ENCODE results near the gene RAET1L. TPM values are rescaled to one million over a fixed set of nuclear protein-coding genes. Genes with fewer than 3 reads are reported as not detected.
A peak's percentile ranks its signal among the peaks of the same experiment; 100 is the strongest.
"Not testable (repeated sequence)": the region's sequence is repeated elsewhere in the genome, so short reads cannot be mapped to it uniquely, and the experiment has no call there.

RAET1L gene
- total RNA-seq, 1 donor from 2014 or later: not detected

- Histone ChIP-seq H3K27me3 (no peaks in the 10 kb centered on the region), H3K4me3 (peak overlapping the region; percentile 63 to 88), H3K4me1 (peaks cover 0 to 5% of the 10 kb centered on the region in 2 donors), H3K36me3 (no peaks in the 10 kb centered on the region), H3K9me3 (no peaks in the 10 kb centered on the region), H3K27ac (peak overlapping the region in 1 of 2 donors; percentile 80)
- TF ChIP-seq CTCF (IDR thresholded peaks at IDR 0.05): no peak
- intact Hi-C loops (cut with DNase I): loop anchor here (5.0 kb wide), 3 partner anchors 62 to 333 kb away; partner anchors contain the start of gene ULBP2
- DNase-seq (ENCODE audit: low spot score in 2 of 2): no peak
Observed at GRCh38 chr6:150069706-150070105, 44.4 kb upstream of the RAET1L start.

DNA sequence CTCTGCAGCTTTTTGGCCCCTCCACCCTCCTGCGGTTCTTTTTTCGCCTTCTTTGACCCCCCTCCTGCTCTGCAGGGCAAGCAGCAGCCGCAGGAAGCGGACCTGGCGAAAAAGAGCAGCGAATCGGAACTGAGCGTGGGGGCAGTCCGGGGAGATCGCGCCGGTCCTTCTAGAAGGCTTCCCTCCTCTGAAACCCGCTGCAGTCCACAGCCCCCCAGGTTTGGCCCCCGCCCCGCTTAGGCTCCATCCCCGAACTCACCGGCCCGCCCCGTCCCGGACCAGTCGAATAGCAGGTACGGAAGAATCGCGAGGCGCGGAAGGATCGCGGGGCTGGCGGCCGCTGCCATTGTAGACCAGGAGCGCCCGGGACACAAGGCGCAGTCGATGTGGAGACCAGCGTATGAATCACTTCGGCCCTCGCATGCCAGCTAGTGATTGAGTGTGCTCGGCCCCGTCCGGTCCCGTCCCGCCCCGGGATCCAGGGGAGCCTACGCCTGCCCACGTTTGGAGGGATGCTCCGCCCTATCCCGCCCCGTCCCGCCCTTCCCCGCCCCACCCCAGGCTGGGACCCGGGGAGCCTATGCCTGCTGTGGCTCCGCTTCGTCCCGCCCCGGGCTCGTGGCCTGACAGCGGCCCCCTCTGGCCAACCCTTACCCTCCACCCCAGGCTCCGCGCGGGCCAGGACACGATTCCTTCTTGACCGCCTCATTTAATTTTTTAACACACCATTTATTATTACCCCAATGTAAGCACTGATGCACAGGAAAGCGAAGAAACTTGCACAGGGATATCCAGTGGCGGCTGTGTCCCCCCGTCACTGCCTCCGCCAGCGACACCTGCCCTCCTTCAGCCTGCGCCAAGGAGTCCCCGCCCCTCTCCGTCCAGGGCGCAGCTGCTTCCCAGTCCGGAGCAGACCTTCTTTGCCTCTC lies 43.7 kb upstream of the RAET1L start, which contains the start of gene ULBP3:
TSS of gene ULBP3 (minus strand) at position 402 of the 929 bp plus-strand sequence. CDS start at position 347, 55 bp downstream.
- peak; percentile 70 to 95 for DNase-seq (ENCODE audit: low spot score in 2 of 2)
- H3K27ac ChIP-seq: peak within 1 kb of the TSS; percentile 76 to 80
- no peaks in the 10 kb centered on the region for H3K9me3 ChIP-seq
- no peaks in the 10 kb centered on the region for H3K27me3 ChIP-seq
- no peaks in the 10 kb centered on the region for H3K36me3 ChIP-seq
- intact Hi-C loops (cut with DNase I): loop anchor here (5.0 kb wide), 3 partner anchors 62 to 333 kb away; partner anchors contain the start of gene ULBP2
- peak in 2 of 3 experiments; percentile 69 to 72 for TF ChIP-seq CTCF (IDR thresholded peaks at IDR 0.05)
- peaks cover 0 to 5% of the 10 kb centered on the region in 2 donors for H3K4me1 ChIP-seq
- peak within 1 kb of the TSS; percentile 63 to 88 for H3K4me3 ChIP-seq

DNA sequence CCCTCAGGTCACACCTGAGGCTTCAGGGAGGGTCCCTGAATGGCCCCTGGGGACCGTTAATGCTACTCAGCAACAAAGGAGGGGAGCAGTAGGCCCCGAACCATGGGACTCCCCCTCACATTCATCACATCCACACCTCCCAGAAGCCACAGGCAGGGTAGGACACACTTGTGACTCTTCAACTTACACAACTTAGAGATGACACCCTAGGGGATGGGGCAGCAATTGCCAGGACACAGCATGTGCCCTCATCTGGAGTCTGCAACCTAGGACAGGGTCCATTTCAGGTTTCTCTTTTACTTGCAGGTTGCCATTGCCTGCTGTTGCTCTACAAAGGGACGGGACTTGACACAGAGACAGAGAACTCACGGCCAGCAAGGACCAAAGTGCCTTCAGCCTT lies 42.8 kb upstream of the RAET1L start:
- no peaks in the 10 kb centered on the region for H3K9me3 ChIP-seq
- TF ChIP-seq CTCF (IDR thresholded peaks at IDR 0.05): no peak
- no peak overlapping the region for H3K27ac ChIP-seq
- peaks cover 0 to 5% of the 10 kb centered on the region in 2 donors for H3K4me1 ChIP-seq
- no peak for DNase-seq (ENCODE audit: low spot score in 2 of 2)
- intact Hi-C loops (cut with DNase I): loop anchor here (5.0 kb wide), 3 partner anchors 61 to 334 kb away; partner anchors contain the start of gene ULBP2
- no peaks in the 10 kb centered on the region for H3K27me3 ChIP-seq
- peak overlapping the region; percentile 63 to 88 for H3K4me3 ChIP-seq
- no peaks in the 10 kb centered on the region for H3K36me3 ChIP-seq

GRCh38 chr6:150065083-150065482 lies 39.8 kb upstream of the RAET1L start:
- Histone ChIP-seq H3K36me3 (peaks cover 0 to 4% of the 10 kb centered on the region in 2 donors), H3K27me3 (no peaks in the 10 kb centered on the region), H3K27ac (no peak overlapping the region), H3K4me1 (peaks cover 0 to 5% of the 10 kb centered on the region in 2 donors), H3K4me3 (no peak overlapping the region), H3K9me3 (no peaks in the 10 kb centered on the region)
- DNase-seq (ENCODE audit: low spot score in 2 of 2): no peak
- intact Hi-C loops (cut with DNase I): loop anchor here (5.0 kb wide), 3 partner anchors 58 to 337 kb away; partner anchors contain the start of gene ULBP2
- no peak for TF ChIP-seq CTCF (IDR thresholded peaks at IDR 0.05)

DNA sequence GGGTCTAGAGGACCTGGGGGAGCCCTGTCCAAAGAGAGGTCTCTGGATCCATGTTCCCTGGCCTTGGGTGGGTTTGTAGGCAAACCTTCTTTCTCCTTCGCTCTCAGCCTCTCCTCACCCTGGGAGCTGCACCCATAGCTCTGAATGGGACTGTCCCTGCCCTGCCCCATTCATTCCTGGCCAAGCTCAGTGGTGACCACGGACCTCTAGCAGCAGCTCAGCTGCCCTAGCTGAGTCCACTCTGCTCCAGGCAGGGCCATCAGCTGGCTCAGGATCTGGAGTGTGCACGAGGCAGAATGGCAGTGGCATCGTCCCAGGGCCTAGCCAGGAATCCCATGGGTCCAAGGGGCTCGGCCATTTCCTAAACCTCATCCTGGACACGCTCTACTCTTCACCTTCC lies 38.3 kb upstream of the RAET1L start:
- DNase-seq (ENCODE audit: low spot score in 2 of 2): no peak
- Histone ChIP-seq H3K36me3 (peaks cover 0 to 4% of the 10 kb centered on the region in 2 donors), H3K9me3 (no peaks in the 10 kb centered on the region), H3K27ac (no peak overlapping the region), H3K4me3 (no peak overlapping the region), H3K4me1 (peaks cover 0 to 5% of the 10 kb centered on the region in 2 donors), H3K27me3 (no peaks in the 10 kb centered on the region)
- TF ChIP-seq CTCF (IDR thresholded peaks at IDR 0.05): no peak
- intact Hi-C loops (cut with DNase I): no loop called here

DNA sequence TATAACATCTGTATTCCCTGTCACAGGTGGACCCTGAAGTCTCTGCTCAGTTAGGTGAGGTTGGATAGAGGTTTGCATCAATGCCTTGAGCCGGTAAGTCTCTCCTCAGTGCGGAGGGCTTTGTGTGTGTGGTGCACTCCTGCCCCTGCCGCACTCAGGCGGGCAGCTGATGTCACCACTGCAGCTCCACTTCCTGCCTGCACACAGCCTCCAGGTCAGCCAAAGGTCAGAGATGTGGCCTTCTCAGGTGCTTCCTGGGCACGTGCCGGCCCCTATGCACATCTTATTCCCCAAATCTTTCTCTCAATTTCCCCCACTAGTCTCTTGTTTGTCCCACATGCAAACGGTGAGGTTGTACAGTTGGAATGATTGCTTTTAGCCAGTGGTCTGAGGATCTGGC lies 34.6 kb upstream of the RAET1L start:
- H3K36me3 ChIP-seq; intact Hi-C loops (cut with DNase I); H3K27me3 ChIP-seq; H3K4me3 ChIP-seq; DNase-seq (ENCODE audit: low spot score in 2 of 2); H3K9me3 ChIP-seq; H3K4me1 ChIP-seq; H3K27ac ChIP-seq: not testable (repeated sequence)

All from ascending aorta (tissue), 2 donors.